K562 (cell line): ENCODE data around the gene AIFM3. TPM values are rescaled to one million over a fixed set of nuclear protein-coding genes. Genes with fewer than 3 reads are reported as not detected.

Source experiments
- BDP1 ChIP-seq: IDR thresholded peaks from 3 replicates; pipeline ENCODE4 v1.6.1; 2011; ENCODE audit not compliant: insufficient read length, insufficient read depth
- HBP1 ChIP-seq: fragments of 450-650 bp; formaldehyde crosslinking; IDR thresholded peaks from 2 replicates; pipeline ENCODE4 v1.4.0; 2022; ENCODE audit warnings: missing genetic modification characterization
- LCOR ChIP-seq: sonication (generic); formaldehyde crosslinking; IDR thresholded peaks from 2 replicates; pipeline ENCODE4 v1.8.0; 2022; ENCODE audit warnings: mild to moderate bottlenecking, missing genetic modification reagents
- RFX5 ChIP-seq: IDR thresholded peaks from 2 replicates; pipeline ENCODE4 v1.6.1; 2011; ENCODE audit warnings: low read depth, mild to moderate bottlenecking, improper control_type of control experiment, low read length
- SIN3A ChIP-seq, 2 experiments: fragments of 150-350 bp in 1 of 2; IDR thresholded peaks; 2 replicates each; pipeline ENCODE4 v1.6.1; 2011 to 2016; ENCODE audit warnings: borderline replicate concordance in 2 of 2, low read depth in 2 of 2, low read length in 2 of 2, mild to moderate bottlenecking in 2 of 2, moderate library complexity in 2 of 2; ENCODE audit not compliant: control insufficient read depth in 1 of 2
- ZBTB7A ChIP-seq: IDR thresholded peaks from 2 replicates; pipeline ENCODE4 v1.6.1; 2011; ENCODE audit warnings: low read depth, mild to moderate bottlenecking, low read length, moderate library complexity, borderline replicate concordance; ENCODE audit not compliant: control insufficient read depth
- ZC3H11A ChIP-seq: IDR thresholded peaks from 2 replicates; pipeline ENCODE4 v1.6.1; 2012; ENCODE audit warnings: low read depth, low read length, improper control_type of control experiment
- ZNF143 ChIP-seq: sonication (generic); formaldehyde crosslinking; IDR thresholded peaks from 2 replicates; pipeline ENCODE4 v1.9.0; 2022; ENCODE audit warnings: mild to moderate bottlenecking, missing genetic modification reagents
- ZNF282 ChIP-seq: sonication (generic); formaldehyde crosslinking; IDR thresholded peaks from 2 replicates; pipeline ENCODE4 v1.8.1; 2023; ENCODE audit warnings: missing genetic modification reagents
- ZNF398 ChIP-seq: fragments of 250-450 bp; sonication (Bioruptor Pico); IDR thresholded peaks from 2 replicates; pipeline ENCODE4 v1.8.0; 2021; ENCODE audit warnings: moderate library complexity, mild to moderate bottlenecking, inconsistent platforms
- ZSCAN29 ChIP-seq: fragments of 450-650 bp; IDR thresholded peaks from 2 replicates; pipeline ENCODE4 v1.6.1; 2017
- polyA plus RNA-seq, 8 experiments: library from polyadenylated mRNA; depleted of rRNA in 4 of 8; stranded (reverse) in 5 of 8; unstranded in 3 of 8; fragments of >200 nt; fragmentation: Nextera tagmentation in 2 of 8; fragmentation: Illumina TruSeq in 1 of 8; extraction: Ambion mirVana in 2 of 8; extraction: Trizol in 1 of 8; gene quantifications; 2 replicates each; pipeline versions ENCODE4 v1.2.1 to v1.2.3, GENCODE V29; 2011 to 2014; ENCODE audit warnings: inconsistent platforms in 1 of 8, missing spikeins in 1 of 8
- total RNA-seq, 7 experiments: library from RNA; depleted of rRNA in 6 of 7; stranded (reverse); fragments of >200 nt in 6 of 7; fragmentation: Illumina TruSeq in 2 of 7; extraction: Trizol in 2 of 7; gene quantifications; 2 replicates each; pipeline versions ENCODE4 v1.2.1 to v1.2.3, GENCODE V29; 2011 to 2021; ENCODE audit warnings: low replicate concordance in 1 of 7
- TF ChIP-seq, protein P1 (sequence below): fragments of 250-450 bp; sonication (Bioruptor Pico); IDR thresholded peaks from 2 replicates; pipeline ENCODE4 v1.4.0; 2020; ENCODE audit warnings: mild to moderate bottlenecking, moderate library complexity
- TF ChIP-seq, protein P2 (sequence below): sonication (generic); formaldehyde crosslinking; IDR thresholded peaks from 2 replicates; pipeline ENCODE4 v1.5.0; 2020; ENCODE audit warnings: missing genetic modification reagents
- TF ChIP-seq, protein P3 (sequence below): fragments of 250-450 bp; sonication (Bioruptor Pico); IDR thresholded peaks from 2 replicates; pipeline ENCODE4 v1.5.1; 2021; ENCODE audit warnings: mild to moderate bottlenecking
- TF ChIP-seq, protein P4 (sequence below), 2 experiments: fragments of 450-650 bp in 1 of 2; sonication (generic) in 1 of 2; formaldehyde crosslinking; conservative IDR thresholded peaks; 2 replicates each; pipeline versions ENCODE4 v1.4.0 to v1.8.1; 2020 to 2022; ENCODE audit warnings: mild to moderate bottlenecking in 1 of 2, missing genetic modification reagents in 1 of 2
- TF ChIP-seq, protein P5 (sequence below): sonication (generic); formaldehyde crosslinking; IDR thresholded peaks from 2 replicates; pipeline ENCODE4 v1.8.1; 2023; ENCODE audit warnings: mild to moderate bottlenecking, missing genetic modification reagents, moderate library complexity

The AIFM3 gene
- total and polyA plus RNA-seq, 9 of the 15 experiments (the other 6 are each of a cell fraction or from before 2014, with no cell fraction given) = 0.03 to 0.20 (median 0.07) TPM; not detected in 1

DNA sequence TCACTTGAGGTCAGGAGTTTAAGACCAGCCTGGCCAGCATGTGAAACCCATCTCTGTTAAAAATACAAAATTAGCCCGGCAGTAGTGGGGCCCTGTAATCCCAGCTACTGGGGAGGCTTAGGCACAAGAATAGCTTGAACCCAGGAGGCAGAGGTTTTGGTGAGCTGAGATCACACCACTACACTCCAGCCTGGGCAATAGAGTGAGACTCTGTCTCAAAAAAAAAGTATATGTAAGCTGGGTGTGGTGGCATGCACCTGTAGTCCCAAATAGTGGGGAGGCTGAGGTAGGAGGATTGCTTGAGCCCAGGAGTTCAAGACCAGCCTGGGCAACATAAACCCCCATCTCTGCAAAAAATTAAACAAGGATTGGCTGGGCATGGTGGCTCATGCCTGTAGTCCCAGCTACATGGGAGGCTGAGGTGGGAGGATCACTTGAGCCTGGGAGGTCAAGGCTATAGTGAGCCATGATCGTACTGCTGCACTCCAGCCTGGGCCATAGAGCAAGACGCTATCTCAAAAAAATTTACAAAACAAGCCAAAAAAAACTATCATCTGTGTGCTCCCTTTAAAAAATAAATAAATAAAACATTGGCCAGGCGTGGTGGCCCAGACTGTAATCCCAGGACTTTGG lies 39.0 kb upstream of the AIFM3 start (continued):
- TF ChIP-seq, protein P1, sequence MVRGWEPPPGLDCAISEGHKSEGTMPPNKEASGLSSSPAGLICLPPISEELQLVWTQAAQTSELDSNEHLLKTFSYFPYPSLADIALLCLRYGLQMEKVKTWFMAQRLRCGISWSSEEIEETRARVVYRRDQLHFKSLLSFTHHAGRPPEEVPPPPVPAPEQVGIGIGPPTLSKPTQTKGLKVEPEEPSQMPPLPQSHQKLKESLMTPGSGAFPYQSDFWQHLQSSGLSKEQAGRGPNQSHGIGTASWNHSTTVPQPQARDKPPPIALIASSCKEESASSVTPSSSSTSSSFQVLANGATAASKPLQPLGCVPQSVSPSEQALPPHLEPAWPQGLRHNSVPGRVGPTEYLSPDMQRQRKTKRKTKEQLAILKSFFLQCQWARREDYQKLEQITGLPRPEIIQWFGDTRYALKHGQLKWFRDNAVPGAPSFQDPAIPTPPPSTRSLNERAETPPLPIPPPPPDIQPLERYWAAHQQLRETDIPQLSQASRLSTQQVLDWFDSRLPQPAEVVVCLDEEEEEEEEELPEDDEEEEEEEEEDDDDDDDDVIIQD (CRISPR knock-in tag) = 0 out of 2 replicates have a peak, but pooled peaks have one; percentile 65
- TF ChIP-seq, protein P2, sequence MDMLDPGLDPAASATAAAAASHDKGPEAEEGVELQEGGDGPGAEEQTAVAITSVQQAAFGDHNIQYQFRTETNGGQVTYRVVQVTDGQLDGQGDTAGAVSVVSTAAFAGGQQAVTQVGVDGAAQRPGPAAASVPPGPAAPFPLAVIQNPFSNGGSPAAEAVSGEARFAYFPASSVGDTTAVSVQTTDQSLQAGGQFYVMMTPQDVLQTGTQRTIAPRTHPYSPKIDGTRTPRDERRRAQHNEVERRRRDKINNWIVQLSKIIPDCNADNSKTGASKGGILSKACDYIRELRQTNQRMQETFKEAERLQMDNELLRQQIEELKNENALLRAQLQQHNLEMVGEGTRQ (CRISPR knock-in tag) = no peak
- TF ChIP-seq HBP1 (CRISPR knock-in tag) (no peak), BDP1 (no peak), ZNF282 (CRISPR knock-in tag) (peak; percentile 79; the same call in 1 of the 2 replicates), ZNF398 (CRISPR knock-in tag) (0 out of 2 replicates have a peak, but pooled peaks have one; percentile 12), LCOR (CRISPR knock-in tag) (no peak), ZSCAN29 (no peak), ZNF143 (CRISPR knock-in tag) (no peak), RFX5 (no peak), SIN3A (IDR thresholded peaks at IDR 0.05; ENCODE audit: borderline replicate concordance in 2 of 2, control insufficient read depth in 1 of 2, low read depth in 2 of 2, low read length in 2 of 2) (no peak), ZBTB7A (no peak), ZC3H11A (peak; percentile 21; the same call in 1 of the 2 replicates)
- TF ChIP-seq, protein P3, sequence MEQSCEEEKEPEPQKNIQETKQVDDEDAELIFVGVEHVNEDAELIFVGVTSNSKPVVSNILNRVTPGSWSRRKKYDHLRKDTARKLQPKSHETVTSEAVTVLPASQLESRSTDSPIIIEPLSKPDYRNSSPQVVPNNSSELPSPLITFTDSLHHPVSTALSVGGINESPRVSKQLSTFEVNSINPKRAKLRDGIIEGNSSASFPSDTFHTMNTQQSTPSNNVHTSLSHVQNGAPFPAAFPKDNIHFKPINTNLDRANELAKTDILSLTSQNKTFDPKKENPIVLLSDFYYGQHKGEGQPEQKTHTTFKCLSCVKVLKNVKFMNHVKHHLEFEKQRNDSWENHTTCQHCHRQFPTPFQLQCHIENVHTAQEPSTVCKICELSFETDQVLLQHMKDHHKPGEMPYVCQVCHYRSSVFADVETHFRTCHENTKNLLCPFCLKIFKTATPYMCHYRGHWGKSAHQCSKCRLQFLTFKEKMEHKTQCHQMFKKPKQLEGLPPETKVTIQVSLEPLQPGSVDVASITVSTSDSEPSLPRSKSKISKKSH (CRISPR knock-in tag) = 0 out of 2 replicates have a peak, but pooled peaks have one; percentile 23
- TF ChIP-seq, protein P4, sequence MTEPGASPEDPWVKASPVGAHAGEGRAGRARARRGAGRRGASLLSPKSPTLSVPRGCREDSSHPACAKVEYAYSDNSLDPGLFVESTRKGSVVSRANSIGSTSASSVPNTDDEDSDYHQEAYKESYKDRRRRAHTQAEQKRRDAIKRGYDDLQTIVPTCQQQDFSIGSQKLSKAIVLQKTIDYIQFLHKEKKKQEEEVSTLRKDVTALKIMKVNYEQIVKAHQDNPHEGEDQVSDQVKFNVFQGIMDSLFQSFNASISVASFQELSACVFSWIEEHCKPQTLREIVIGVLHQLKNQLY (CRISPR knock-in tag; conservative IDR thresholded peaks at IDR 0.05) = no peak; a peak in 1 of 4 replicates
- TF ChIP-seq, protein P5, sequence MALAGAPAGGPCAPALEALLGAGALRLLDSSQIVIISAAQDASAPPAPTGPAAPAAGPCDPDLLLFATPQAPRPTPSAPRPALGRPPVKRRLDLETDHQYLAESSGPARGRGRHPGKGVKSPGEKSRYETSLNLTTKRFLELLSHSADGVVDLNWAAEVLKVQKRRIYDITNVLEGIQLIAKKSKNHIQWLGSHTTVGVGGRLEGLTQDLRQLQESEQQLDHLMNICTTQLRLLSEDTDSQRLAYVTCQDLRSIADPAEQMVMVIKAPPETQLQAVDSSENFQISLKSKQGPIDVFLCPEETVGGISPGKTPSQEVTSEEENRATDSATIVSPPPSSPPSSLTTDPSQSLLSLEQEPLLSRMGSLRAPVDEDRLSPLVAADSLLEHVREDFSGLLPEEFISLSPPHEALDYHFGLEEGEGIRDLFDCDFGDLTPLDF = no peak
